Measurements from ENCODE around the gene FEM1B.

FEM1B gene

DNA sequence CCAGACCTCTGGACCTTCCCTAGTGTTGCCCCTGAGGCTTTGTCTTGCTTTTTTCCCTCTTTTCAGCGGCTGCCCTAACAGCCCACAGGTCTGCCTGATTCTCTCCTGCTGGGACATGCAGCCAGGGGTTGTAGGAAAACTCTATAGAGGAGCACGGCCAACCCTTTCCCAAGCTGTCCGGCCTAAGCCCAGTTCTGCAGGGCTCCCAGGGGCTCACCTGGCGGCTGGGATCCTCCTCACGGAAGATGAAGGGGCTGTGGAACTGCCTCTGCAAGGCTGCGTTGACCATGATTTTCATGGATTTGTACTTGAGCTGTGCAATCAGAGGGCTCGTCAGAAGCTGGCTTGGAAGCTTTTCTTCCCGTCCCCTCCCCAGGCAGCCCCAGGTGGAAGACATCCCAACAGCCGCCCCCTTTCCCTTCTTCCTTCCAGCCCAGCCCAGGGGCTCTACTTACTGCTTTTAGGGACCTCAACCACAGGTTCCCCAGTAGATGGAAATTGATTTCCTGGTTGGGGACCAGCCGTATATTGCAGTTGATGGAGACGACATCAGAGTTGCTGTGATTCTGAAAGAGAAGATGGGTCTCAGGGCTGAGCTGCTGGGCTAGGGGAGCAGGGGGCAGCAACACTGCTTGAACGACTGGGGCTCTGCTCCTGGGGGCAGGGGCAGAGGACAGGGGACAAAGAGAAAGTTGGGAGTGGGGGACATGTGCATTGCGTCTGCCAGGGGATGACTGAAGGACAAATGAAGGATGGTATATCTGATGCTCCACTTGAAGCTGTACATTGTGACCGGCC, 29.8 kb downstream of the FEM1B start:
- DNase-seq (ENCODE audit: low read depth, low spot score) = no peak

DNA sequence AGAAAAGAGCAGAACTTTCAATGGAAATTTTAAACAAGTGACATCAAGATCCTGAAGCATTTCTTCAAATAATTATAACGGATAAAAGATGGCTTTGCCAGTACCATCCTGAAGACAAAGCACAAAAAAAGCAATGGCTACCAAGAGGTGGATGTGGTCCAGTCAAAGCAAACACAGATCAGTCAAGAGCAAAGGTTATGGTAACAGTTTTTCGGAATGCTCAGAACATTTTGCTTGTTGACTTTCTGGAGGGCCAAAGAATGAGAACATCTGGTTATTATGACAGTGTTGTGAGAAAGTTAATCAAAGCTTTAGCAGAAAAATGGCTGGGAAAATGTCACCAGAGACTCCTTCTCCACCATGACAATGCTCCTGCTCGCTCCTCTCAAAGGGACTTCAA, 31.5 kb downstream of the FEM1B start:
- DNase-seq (ENCODE audit: low read depth, low spot score) = no peak

DNA sequence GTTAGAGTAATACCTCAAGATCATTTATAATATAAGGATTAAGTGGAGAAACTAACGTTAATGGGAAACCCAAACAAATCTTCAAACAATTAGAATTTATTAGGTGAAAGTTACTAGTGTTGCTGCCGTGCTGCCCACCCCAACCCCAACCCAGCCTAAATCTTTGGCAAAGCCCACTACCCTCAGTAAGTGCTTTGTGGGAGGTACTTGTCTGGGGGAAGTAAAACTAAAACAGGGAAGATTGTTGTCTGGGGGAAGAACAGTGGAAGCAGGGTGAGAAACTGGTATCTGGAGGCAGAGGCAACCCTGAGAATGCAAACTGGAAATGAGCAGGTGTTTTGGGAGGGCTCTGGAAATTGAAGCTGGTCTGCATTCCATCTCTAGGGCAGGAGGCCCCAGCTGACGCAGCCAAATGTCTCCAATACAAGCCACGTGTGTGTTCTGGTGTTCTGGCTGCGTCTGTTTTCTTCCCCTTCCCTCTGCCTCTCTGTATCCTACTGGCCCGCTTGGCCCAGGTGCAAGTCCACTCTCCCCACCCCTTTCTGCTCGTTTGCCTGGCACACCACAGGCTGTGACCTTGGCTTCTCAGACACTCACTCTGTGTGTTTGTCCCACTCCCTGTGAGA, 32.7 kb downstream of the FEM1B start:
- DNase-seq (ENCODE audit: low read depth, low spot score) = no peak

DNA sequence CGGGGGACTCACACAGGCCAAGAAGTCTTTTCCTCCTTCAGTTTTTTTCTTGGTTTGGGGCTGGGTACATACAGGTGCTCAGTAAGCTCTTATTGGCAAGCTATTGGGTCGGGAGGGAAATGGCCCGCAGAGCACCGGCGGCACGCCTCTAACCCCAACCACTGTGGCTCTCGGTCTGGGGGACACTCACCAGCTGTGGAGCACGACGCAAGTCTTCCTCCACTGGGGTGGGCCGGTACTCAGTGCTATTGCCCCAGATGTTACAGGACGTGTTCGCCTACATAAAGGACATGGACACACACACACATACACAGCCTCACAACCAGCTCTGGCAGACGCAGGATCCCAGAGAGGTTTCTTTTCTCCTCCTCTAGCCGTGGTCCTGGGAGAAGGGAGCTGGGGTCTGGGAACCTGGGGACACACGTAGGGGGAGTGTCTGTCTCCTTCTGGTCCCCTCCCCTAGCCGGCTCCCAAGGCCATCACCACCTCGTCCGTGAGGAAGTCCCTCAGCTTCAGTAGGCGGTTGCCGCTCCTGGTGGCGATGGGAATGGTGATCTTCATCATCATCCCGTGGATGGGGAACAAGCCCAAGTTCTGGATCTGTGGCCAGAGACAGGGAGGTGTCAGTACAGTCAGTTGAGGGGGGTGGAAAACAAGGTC, 33.4 kb downstream of the FEM1B start:
- no peak for DNase-seq (ENCODE audit: low read depth, low spot score)

DNA sequence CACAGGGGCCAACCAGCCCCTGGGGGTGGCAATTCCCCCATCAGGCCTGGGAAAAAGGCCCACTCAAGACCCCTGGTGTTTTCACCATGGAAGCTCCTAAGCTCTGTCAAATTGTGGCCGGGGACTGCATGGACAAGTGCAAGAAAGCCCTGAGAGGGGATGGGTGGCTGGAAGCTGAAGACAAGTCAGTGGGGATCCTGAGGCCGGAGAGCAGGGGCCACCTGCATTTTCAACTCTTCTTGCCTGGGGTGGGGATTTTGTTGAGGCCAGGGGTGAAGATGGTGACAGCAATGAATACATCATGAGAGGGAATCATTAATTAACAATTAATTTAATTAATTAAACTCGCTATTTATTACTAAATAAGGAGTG, 33.9 kb downstream of the FEM1B start:
- no peak for DNase-seq (ENCODE audit: low read depth, low spot score)

DNA sequence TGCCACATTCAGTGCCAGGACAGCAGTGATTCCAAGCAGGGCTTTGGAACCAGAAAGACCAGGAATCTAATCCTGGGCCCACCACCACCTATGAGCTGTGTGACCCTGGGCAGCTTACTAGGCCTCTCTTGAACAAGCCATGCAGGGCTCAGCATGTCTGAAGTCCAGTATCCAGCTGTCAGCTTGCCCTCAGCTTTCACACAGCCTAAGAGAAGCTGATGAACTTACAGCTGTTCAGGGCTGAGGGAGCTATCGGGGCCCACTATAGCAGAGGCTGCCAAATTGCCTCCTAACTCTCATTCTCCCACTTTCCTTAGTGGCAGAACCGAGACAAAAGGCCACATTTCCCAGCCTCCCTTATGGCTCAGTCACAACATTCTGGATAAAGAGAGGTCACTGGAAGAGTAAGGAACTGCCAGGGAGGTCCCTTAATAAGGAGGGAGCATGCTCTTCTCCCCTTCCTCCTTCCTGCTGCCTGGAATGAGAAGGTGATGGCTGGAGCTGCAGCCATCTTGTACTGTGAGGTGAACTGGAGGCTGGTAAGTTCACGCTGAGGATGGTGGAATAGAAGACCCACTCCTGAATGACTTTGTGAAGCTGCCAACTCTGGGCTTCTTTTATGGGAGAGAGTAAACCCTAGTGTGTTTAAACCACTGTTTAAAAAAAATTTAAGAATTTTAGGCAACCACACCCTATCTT, 34.5 kb downstream of the FEM1B start:
- no peak for DNase-seq (ENCODE audit: low read depth, low spot score)

DNA sequence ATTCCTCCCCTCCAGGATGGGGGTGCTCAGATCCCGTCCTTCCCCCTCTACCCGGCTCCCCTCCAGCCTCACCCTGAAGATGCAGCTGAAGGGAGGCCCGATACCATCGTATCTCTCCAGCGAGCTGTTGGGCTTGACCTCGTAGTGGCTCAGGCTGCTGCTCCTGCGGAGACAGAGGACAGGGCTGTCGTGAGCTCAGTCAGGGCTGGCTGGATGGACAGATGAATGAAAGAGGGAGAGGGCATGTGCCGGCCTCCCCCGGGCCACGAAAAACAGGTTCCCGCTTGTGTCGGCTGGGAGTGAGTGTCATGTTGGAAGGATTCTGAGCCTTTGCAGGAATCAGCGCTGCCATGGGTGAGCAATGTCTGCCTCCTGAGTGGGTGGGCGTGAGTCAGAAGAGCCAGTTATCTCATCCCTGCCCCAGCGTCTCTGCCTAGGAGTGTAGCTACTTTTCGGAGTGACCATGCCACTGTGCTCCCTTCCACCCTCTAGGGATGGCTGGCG, 35.2 kb downstream of the FEM1B start:
- no peak for DNase-seq (ENCODE audit: low read depth, low spot score)

DNA sequence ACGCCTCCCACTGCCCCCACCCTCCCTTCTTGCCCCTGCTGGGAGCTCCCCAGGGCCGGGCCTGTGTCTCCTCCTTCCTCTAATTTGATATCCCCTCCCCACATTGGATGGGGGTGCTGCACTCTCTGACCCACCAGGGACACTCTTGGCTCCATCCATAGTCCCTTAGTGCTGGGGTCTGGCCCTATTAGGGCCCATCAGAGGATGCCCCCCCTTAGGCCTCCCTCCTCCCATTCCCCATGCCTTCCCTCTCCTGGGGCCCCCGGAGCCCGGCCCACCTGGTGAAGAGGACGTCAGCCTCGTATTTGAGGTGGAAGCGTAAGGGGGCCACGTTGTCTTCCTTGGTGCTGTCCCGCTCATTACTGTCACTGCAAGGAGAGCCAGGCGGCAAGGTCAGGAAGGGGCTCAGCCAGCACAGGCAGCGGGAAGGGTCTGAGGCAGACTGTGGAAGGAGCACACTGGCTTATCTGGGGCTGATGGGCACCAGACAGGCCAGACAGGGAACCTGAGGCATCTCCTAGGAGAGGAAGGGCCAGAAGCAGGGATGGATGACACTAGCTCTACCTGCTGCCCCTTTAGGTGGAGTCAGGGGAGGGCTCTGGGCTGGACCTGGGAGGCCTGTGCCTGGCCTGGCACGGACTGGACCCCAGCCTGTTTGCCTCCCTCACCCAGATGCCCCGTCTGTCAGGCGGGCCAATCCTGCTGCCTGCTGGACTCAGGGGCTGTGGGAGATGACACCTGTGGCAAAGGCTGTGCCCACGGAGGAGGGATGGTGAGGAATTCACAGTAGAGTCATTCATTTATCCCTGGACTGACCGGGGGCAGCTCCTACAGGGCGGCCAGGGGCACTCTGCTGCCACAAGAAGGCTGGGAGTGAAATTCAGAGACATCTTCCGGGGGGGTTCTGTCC, 36.2 kb downstream of the FEM1B start:
- DNase-seq (ENCODE audit: low read depth, low spot score) = no peak

DNA sequence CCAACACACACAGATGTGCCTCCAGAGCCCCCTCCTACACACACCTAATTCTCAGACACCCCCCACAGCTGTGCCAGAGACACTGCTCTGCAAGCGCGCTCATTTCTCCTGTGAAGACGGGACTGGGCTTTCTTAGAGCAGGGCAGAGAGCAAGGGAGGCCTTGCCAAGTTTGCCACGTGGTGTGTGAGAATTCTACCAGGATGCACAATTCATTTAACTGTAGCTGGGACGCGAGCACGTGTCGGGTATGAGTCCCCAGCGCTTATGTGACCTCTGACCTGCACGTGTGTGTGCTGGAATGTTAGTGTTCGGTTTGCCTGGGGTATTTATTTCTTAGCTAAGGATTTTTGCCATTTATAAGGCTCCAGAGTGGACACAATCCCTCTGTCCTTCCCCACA, 37.0 kb downstream of the FEM1B start:
- DNase-seq (ENCODE audit: low read depth, low spot score) = no peak

DNA sequence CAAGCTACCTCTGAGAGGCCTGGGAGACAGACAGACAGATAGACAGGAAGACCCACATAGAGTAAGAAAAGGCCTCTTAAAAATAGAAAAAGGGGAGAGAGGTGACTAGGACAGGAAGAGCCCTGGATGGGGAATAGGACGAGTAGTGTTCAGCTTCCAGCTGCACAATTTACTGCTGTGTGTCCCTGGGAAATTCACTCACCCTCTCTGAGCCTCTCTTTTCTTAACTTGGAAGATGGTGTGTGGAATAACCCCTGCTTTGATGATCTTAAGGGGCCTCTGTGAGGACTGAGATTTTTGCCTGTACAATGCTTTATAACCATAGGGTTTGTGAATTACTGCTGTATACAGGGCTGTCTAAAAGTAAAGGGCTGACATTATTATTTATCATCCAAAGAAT, 37.5 kb downstream of the FEM1B start:
- no peak for DNase-seq (ENCODE audit: low read depth, low spot score)

DNA sequence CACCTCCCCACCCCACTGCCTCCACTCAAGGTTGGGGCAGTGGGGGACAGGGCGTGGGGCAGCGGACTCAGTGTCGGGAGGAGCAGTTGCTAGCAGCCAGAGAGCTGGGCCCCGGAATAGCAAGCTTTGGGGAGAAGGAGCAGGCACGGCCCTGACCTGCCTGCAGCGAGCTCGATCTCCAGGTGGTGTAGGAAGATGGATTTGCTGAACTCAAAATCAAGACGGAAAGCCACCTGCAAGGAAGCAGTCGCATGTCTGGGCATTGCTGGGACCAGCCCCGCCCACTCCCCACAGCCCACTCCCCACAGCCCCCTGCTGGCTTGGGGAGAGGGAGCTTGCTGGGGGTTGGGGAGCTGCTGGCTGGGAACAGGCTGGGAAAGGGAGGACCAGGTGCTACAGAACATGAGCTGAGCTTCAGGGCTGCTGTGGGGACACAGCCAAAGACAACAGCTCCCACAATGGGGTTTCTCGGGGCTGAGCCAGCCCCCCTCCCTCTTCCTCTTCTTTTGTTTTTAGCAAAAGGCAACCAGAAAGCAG, 38.0 kb downstream of the FEM1B start:
- peak; percentile 83 for DNase-seq (ENCODE audit: low read depth, low spot score)

DNA sequence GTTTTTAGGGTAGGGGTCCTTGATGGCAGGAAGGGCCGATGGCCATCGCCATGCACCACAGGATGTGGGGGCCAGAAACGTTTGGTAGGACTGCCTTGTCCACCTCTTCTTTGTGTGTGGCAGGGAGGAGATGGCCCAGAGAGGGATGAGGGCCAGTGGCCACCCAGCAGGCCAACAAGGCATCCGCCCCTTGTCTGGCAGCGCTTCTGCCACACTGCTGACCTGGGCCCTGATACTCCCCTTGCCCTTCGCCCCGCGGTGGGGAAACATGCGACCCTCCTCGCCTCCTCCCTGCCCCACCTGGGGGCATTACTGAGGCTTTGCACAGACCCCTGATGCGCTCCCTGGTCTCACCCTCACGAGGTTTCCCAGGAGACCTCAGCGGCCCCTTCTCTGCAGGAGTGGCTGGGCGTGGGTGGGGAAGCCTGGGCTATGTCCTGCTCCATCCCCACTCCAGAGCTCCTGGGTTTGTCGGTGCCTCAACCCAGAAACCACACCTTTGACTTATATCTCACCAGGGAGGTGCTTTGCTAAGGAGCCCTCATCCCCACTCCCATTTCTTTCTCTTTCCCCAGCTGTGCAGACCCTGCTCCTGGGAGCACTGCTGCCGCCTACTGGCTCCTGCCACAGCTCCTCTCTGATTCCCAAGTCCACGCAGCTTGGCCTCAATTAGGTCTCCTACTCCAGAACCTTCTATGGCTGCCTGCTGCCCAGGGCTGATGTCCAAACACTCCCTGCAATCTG, 38.7 kb downstream of the FEM1B start:
- no peak for DNase-seq (ENCODE audit: low read depth, low spot score)

DNA sequence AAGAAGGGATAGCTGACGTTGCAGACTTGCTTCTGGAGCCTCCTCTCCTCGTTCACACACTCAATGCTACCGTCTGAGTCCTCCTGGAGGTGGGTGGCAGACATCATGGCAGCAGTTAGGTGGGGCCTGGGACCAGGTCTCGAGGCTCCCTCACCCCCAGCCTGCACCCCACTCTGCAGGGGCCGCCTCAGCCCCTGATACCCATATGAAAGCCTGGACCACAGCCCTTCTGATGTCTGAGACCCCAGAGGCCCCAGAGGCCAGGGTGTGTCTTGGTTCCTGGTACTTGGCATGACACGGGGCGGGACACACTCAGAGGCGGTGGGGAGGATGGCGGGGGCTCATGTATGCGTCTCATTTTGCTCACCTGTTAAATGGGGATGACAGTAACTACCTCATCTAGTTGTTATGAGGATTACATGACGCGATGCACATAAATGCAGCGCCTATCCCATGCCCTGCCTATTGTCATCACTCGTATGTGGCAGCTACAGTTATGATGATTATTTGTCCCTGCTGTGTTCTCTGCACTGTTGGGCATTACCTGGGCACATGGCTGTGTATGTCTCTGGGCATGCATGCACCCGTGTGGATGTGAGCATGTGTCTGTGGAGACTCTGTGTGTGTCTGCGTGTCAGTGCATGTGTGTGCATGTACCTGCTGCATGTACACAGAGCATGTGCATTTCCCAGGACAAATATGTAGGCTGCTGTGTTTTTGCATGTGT, 39.9 kb downstream of the FEM1B start:
- no peak for DNase-seq (ENCODE audit: low read depth, low spot score)

DNA sequence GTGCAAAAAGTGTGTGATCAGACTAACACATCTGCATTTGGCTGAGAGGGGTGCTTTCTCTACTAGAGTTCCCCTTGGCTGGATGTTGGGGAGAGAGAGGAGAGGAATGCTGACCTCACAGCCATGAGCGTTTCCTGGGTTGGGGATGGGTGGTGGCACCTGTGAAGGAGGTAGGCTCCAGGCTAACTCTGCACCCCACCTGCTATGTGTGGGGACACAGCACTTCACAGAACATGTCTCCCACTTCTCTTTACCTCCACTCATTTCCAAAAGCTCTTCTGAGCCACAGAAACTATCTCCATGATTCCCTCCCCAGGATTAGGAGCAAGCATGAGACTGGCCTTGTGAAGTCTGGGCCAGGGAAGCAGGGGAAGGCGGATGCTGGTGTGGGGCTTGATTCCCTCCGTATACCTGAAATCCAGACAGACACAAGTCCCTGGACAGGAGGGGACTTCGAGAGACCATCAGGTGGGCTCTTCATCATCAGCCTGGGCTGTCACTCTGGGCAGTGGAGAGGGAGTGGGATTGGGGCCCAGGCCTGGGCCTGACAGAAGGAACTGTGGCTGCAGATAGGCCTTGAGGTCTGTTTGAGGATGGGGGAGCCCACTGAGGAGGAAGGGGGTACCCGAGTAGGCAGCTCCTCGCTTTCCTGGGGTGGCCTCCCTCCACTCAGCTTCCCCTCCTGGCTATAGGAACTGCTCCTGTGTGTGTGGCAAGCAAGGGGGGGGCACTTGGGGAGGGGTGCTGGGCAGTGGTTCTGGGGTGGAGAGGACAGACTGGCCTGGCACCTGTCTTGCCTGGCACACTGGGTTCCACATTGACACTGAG, 40.7 kb downstream of the FEM1B start:
- DNase-seq (ENCODE audit: low read depth, low spot score) = no peak

DNA sequence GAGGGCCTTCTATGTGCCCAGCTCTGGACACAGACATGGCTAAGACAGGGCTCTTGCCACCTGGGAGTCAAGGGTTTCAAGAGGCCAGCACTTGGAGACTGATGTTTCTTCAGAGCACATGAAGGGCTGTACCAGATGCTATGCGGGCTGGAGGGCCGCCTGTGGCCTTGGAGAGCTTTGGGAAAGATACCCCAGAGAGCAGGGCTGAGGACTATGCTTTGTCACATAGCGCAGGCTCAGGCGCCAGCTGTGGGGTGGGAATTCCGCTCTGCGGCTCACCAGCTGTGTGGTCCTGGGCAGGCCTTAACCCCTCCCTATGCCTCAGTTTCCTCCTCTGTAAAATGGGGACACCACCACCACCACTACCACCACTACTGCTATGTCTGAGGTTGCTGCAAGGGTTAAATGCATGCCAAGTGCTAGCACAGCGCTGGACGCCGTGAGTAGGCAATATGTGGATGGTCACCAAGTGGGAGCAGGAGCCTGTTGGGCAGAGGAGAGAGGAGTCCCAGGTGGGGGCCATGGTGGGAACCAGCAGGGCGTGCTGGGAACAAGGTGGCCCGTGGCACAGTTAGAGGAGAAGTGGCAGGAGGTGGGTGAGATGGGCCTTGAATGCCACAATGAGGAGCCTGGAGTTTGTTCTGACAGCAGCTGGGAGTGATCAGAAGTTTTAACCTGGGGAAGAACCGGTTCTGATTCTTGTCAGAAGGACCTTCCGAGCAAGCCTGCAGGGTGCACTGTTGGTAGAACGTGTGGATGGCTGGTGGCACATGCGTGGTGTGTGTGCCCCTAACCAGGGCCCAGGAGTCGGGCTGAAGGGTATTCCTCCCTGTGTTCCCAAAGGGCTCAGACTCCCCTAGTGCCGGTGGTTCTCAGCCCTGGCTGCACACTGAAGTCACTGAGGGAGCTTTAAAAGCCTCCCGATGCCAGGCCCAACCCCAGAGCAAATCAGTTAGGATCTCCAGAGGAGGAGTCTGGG, 41.7 kb downstream of the FEM1B start:
- no peak for DNase-seq (ENCODE audit: low read depth, low spot score)

DNA sequence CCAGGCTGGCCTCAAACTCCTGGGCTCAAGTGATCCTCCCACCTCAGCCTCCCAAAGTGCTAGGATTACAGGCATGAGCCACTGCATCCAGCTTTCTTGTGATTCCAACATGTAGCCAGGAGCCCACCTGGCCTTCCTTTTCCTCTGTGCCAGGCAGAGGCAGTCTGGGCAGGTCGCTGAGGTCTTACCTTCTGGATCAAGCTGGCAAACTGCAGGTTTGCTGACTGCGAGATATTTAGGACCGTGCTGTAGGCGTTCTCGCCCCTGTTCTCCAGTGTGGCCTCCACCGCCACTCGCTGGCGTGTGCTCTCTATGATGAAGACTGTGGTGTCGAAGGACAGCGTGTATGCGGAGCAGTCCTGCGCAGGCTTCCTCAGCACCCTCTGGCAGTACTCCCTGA, 42.5 kb downstream of the FEM1B start:
- DNase-seq (ENCODE audit: low read depth, low spot score) = no peak

DNA sequence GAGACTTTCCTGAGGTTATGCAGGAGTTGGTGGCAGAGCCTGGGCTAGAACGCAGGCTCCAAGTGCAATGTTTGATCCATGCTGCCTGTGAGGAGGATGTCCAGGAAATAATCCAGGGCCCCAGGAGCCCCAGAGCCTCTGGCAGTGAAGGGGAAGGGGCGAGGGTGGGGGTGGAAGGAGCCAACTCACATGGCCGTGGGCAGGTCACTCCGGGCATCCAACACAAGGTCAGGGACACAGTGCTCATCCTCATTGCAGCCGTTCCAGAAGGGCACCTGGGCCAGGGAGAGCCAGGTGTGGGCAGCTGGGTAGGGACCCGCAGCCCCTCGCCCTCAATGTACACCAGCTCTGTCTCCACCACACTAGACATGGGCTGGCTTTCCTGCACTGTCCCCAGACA, 43.7 kb downstream of the FEM1B start:
- no peak for DNase-seq (ENCODE audit: low read depth, low spot score)

Data from smooth muscle cell of the brain vasculature (primary cell).